Anterior cingulate cortex (tissue), 58 donors: ENCODE data around the gene LMNB1.
A peak's percentile ranks its signal among the peaks of the same experiment; 100 is the strongest.
"Not testable (repeated sequence)": the region's sequence is repeated elsewhere in the genome, so short reads cannot be mapped to it uniquely, and the experiment has no call there.

Experiments used
- DNase-seq, 58 donors: peaks; one replicate each; lab custom pipeline; 2025; lab: John Stamatoyannopoulos, UW

LMNB1 gene

DNA sequence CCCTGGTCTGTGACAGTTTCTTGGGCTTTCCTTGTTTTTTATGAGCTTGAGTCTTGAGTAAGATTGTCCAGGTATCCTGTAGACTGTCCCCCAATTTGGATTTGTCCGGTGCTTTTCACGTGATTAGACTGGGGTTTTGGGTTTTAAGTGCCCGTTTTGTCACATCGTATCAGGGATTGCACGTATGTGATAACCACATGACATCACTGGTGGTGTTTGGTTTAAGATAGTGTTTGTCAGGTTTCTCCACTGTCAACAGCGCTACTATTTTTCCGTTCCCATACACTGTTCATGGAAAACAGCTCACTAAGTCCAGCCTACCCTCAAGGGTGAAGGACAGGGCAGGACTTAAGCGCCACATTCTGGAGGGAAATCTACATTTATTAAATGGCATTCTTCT, 39.7 kb downstream of the LMNB1 start:
- DNase-seq, result no peak

DNA sequence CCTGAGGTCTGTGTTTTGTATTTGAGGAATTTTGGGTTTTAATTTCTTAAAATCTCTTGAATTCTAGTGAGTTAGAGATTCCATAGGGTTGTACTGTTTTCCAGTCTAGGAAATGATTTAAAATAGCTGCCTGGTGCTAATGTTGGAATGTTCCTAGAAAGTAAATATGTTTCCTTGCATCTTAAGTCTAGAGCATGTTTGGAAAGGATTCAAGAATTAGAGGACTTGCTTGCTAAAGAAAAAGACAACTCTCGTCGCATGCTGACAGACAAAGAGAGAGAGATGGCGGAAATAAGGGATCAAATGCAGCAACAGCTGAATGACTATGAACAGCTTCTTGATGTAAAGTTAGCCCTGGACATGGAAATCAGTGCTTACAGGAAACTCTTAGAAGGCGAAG, 41.8 kb downstream of the LMNB1 start:
- DNase-seq, result no peak

DNA sequence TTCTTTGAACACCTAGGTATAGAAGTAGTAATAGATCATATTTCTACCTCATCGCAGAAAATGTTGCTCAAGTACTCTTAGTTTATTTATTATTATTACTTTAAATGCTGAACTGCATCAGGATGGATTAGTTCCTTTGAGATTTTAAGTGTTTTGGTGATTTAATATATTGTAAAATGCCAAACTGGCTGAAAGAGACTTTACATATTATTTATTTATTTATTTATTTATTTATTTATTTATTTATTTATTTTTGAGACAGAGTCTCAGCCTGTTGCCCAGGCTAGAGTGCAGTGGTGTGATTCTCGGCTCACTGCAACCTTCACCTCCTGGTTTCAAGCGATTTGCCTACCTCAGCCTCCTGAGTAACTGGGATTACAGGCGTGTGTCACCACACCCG, 42.3 kb downstream of the LMNB1 start:
- no peak for DNase-seq

DNA sequence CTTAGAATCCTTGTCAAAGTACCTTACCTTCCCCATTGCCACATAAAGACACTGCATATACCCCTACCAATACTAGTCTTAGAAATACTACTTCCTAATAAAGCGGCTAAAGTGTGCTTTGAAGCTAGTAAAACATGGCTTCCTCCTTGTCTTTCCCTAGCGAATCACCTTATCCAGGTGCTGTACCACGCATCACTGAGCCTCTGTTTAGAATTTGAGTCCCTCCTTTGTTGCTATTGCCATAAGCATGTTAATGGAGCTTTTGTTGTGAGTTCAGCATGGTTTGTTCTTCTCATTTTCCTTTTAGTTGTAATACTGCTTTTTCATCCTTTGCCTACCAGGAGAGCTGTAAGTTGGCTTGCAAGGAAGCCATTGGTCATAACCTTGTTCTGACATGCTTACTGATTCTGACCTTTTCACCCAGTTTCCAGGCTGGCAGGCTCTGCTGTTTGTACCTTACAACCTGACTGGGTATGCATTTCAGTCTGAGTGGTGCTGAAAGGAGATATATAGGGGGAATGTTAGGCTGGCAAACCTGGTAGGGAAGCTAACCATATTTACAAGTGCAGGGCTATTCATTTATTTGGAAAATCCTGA, 49.8 kb downstream of the LMNB1 start:
- DNase-seq, result no peak

DNA sequence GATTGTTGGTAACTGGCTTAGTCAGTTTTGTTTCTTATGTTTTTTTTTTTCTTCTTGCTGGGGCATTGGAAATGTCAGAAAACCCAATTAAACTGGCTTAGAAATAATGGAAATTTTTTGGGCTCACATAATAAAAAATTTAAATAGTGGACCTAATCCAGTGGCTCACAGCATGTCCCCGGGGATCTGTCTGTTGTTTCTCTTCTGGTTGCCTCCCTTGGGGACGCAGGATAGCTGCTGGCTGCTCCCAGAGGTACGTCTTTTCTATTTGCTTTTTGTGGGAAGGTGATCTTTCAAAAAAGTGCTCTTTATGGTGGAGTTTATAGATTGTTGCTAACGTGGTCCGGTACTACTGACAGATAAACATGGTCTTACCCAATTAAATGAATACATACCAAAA, 52.2 kb downstream of the LMNB1 start:
- no peak for DNase-seq

DNA sequence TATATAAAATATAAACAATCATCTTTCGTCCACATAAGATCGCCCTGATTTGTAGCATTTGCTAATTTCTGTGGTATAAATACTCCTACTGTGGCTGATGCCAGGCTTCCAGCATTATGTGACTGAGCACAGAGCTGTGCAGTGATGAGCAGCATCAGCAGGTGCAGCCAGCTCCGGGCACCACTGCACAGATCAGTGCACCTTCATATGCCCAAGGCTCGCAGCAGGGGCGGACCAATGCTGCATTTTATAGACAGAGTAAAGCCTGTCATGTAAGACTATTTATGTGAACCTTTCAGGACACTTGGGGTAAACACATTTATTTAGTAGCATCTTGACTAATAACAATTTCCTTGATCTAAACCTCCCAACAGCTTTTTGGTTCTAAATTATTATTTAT, 53.1 kb downstream of the LMNB1 start:
- no peak for DNase-seq

DNA sequence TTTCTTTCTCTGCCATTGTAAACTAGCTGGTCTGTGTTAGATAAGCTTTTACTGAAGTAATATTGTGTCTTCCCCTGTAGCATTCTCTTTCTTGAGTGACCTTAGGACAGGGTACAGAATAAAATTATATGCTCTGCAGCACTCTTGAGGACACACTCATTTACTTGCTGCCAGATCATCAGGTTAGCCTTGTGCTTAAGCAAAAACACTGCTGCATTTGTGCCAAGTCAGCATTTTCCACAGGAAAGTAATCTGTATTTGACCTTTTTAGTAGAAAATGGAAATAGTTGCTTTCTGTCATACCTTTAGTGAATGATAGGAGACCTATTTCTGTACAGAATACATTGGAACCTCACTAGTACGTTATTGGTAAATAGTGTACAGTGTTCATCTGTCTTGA, 54.2 kb downstream of the LMNB1 start:
- no peak for DNase-seq

DNA sequence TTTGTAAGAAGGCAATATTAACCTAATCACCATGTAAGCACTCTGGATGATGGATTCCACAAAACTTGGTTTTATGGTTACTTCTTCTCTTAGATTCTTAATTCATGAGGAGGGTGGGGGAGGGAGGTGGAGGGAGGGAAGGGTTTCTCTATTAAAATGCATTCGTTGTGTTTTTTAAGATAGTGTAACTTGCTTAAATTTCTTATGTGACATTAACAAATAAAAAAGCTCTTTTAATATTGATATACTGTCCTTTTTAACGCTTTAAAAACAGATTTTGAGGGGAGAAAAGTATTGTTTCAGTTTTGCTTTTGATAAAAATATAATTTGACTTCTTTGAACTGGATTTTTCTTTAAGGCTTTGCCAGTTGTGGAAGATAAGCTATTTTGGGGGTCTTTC, 59.8 kb downstream of the LMNB1 start:
- no peak for DNase-seq

DNA sequence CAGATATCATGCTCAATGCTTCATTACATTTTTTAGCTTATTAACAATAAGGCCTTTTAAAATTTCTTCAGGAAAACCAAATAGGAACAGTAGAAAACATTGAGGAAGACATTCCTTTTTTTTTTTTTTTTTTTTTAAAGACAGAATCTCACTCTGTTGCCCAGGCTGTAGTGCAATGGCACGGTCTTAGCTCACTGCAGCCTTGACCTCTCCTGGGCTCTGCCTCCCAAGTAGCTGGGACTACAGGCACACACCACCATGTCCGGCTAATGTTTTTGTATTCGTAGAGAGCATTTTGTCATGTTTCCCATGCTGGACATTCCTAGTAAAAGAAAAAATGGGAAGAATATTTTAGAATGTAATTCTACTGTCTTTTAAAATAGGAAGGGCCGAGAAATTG, 60.3 kb downstream of the LMNB1 start:
- DNase-seq, result no peak

DNA sequence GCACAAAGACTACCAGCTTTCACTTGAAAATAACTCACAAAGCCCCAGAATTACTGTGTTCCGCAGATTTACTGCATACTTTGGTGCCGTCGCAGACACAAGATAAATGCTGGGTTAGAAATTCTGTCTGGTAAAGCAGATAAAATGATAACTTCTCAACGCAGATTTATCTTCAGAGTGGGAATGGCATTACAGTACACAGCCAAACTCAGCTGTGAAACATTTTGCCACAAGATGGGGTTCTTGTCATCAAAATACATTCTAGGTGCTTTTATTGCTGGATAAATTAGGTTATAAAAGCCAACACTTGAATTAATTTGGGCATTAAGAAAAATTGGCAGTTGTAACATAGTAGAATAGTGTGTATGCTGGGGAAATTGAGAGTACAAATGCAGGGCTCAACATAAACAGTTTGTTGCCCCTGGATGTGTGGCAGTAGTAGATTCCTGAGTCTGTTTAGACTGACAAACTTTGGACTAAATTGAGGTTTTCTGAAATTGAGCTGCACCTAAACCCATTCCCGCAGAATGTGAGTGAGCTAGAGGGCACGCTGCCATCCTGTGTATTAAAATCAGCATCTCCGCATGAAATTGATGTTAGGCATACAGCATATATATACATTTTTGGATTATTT, 61.1 kb downstream of the LMNB1 start:
- peak in 1 of 58 donors; percentile 14 for DNase-seq

DNA sequence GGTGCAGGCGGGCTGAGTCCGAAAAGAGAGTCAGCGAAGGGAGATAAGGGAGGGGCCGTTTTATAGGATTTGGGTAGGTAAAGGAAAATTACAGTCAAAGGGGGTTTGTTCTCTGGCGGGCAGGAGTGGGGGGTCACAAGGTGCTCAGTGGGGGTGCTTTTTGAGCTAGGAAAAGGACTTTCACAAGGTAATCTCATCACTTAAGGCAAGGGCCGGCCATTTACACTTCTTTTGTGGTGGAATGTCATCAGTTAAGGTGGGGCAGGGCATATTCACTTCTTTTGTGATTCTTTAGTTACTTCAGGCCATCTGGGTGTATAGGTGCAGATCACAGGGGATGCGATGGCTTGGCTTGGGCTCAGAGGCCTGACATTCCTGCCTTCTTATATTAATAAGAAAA, 62.5 kb downstream of the LMNB1 start:
- not testable (repeated sequence) for DNase-seq

DNA sequence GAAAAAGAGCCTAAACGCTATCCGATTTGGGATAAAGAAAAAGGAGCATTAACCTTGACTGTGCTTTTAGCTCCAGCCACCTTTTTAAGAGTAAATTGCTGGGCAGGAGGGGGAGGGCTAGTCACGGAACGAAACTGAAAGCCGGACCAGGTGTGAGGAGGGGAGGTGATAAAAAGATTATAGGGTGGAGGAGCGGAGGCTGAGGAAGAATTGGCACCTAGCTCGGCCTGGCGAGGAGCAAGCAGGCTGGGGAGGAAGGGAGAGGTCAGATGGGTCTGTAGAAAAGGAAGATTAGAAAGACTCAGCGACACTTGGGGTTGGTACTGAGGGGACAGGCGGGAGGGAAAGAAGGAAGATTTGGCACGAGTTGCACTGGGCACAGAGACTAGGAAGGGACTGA, 66.4 kb downstream of the LMNB1 start:
- DNase-seq, result not testable (repeated sequence)

DNA sequence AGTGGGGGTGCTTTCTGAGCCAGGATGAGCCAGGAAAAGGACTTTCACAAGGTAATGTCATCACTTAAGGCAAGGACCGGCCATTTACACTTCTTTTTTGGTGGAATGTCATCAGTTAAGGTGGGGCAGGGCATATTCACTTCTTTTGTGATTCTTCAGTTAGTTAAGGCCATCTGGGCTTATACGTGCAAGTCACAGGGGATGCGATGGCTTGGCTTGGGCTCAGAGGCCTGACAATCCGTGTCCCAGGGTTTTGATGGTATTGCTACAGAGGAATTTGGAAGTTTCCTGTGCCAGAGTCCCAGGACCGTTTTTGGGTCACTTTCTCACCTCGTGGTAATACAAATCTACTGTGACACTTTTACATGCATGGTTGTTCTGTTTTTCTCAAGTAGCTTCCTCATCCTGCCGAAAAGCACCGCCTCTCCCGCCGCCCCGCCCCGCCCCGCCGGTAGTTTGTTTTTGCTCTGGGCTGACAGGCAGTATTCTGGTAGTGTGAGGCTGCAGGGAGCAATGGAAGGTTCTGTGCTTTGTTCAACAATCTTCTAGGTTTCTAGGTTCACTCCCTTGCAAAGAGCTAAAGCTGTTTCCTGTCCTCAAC, 68.6 kb downstream of the LMNB1 start:
- not testable (repeated sequence) for DNase-seq

DNA sequence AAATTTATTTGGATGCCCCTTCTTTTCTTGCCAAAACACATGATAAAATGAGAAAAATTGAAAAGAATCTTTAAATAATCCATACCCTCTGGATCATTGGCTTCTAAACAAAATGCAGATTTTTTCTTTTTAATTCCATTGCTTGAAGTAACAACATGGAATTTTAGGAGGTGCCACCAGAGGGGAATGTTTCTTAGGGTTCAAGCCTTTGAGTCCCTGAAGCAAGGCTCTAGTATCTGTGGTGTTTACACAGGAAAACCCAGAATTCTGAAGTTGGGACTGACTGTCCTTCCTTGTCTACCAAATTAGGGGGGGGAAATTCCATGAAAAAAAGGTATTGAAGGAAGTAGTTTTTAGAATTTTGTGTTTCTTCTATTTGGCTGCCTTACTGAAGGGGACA, 69.4 kb downstream of the LMNB1 start:
- no peak for DNase-seq

DNA sequence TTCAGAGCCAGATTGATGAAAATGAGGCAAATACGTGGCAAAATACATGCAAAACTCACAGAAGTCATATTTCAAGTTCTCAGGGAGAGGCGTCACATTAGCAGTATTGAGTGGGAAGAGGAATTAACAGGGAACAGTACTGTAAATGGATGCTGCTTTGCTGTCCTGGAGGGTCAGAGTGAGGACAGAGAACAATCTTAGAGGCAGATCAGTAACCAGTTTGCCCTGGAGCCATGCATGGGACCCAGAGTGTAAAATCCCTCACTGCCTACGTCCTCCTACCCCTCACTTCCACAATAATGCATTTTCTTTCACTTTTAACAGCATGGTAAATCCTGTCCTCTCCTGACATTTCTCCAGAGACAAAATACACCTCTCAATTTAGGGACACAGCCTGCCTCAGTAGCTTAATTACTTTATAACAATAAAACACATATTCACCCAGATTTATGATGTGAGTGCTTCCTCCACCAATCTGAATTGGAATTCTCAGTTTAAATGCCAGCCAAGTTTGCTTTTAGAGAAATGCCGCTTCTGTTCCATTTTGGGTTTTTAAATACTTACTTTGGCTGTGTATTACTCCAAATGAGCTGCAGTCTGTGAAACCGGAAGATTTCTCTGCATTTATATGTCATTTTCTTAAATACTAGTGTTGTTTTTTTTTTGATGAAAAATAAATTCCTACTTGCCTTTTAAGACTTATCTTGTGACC, 70.0 kb downstream of the LMNB1 start:
- DNase-seq, result no peak

DNA sequence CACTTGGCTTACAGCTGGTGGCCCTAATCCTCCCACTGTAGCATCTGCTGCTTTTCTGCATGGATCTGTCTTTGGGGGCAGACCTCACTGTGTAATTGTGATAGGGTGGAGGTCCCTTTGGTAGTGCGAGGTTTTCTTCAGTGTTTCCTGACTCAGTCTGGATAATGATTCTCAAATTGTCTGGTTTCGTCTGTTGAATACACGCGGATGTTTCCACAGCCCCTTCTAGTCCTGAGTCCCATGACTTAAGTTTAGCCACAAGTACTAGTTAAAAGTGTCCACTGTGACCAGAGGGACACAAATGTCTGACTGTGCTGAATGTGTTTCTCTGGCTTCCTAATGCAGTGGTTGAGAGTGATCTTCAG, 70.5 kb downstream of the LMNB1 start:
- no peak for DNase-seq

DNA sequence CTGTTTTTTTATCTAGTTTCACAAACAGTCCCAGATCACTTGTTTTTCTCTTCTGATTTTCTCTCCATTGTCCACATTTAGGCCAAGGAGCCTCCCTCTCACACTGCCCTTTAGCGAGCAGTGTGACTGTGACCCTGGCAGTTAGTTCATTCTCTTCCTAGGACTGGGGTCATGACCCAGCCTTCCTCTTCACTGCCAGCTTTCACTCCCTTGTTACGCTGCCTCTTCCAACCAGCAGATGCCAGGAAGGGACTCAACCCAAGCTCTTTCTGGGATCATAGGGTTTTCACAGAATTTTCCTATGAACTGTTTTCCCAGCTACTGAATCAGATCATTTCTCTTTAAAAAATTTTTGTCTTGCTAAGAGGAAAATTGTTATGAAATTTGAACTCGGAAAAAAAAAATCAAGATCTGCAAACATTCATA, 70.9 kb downstream of the LMNB1 start:
- no peak for DNase-seq

DNA sequence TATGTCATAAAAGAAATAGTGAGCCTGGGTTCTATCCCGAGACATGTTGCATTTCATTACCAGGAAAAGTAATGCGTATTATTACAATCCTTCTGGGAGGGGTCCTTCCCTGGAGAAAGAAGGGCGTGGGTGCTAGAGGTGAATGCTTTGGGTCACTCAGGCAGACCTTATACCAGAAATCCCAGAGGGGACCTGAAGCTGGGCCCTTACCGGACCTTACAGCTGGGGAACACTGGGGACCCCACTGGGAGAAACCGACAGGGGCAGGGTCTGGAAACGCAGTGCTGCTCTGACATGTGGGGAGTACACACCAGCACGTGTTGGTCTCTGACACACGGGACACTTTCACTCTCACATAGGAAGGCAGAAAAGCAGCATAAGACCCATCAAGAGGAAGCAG, 71.3 kb downstream of the LMNB1 start:
- DNase-seq, result no peak

DNA sequence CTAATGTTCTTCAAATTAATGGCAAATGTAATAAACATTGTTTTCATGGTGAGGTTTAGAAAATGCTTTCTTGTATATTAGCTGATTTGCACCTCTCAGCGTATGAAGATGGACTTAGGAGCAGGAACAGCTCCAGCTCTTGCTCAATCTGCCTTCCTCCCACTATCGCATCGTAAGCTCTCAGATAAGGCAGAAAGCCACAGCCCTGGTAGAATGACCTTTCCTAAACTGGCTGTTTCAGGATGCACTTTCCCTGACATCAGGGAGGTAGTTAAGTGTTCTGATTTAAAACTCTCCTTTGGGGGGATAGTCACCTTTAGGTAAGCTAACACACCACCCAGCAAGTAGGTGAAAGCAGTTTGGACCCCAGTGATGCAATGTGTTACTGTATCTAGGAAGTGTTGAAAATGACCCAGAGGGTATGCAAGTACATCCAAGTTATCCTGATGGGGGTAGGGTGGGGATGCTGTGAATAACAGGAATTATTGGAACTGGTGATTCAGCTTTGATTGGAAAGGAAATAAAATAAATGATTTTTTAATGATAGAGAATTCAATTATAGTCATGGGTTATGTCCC, 72.3 kb downstream of the LMNB1 start:
- no peak for DNase-seq

DNA sequence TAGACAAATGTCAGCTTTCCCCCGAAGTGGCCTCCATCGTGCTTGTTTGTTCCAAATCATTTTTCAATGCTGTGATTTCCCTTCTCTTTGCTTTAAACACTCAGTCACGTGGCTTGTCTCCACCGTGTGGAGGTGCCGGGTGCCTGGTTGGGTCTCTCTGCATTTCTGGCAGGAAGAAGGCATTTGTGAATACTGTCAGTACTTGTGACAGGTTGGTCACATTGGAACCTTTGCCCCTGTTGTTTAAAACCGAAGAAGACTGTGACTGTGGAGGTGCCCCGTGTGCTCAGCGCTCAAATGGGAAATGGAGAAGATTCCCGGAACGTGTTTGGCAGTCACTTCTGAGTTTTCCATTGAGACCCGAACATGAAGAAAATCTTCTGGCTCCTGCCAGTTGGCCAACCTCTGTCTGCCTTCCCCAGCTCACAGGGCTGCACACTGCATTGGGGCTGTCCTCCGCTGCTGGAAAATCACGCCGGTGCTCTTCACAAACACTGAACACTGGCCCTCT, 74.6 kb downstream of the LMNB1 start:
- DNase-seq, result peak in 3 of 58 donors; percentile 16 to 52 (median 48)

DNA sequence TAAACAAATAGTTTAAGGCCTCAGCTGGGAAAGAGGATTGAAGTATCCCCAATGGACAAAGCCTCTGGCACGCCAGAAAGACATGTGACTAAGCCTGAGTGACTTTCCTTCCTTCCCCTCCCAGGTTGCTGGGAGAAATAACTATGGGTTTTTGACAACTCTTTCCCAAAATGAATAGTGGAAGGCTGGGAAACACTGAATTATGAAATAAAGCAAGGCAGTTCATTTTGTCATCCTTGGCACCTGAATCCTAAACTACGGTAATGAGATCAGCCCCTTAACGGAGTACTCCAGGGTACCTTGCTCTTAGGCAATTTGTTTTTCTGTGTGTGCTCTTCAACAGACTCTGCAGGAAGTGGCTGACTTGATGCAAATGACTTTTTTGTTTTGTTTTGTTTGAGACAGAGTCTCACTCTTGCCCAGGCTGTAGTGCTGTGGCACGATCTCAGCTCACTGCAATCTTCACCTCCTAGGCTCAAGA, 75.2 kb downstream of the LMNB1 start:
- no peak for DNase-seq
